Stimulated activated naive CD8-positive, alpha-beta T cell treated with anti-CD3 and anti-CD28 coated beads, Interleukin-15, amount 100 ng/mL, for 72 hours (primary cell): Measurements from ENCODE around the gene GOLPH3.
"Not testable (repeated sequence)": the region's sequence is repeated elsewhere in the genome, so short reads cannot be mapped to it uniquely, and the experiment has no call there.

Experiments
- ATAC-seq: fragments of 150-1000 bp; cut with Tn5 transposase; 2 replicates; pipeline ENCODE4 v1.10.0; 2021; ENCODE audit warnings: mild to moderate bottlenecking, moderate library complexity
- DNase-seq, 2 donors: peaks; one replicate each; pipeline ENCODE4 v3.0.0; 2021 to 2022
- H3K27ac Mint-ChIP-seq, 2 donors: one replicate each; pipeline ENCODE4 v1.8.0; 2022; ENCODE audit warnings: mild to moderate bottlenecking in 2 of 2, mixed read lengths in 2 of 2, moderate library complexity in 2 of 2
- H3K27me3 Mint-ChIP-seq: one replicate; pipeline ENCODE4 v1.8.0; 2022; ENCODE audit warnings: mixed read lengths
- H3K4me1 Mint-ChIP-seq: one replicate; pipeline ENCODE4 v1.8.0; 2022; ENCODE audit warnings: mild to moderate bottlenecking, mixed read lengths
- H3K4me3 Mint-ChIP-seq, 2 donors: one replicate each; pipeline ENCODE4 v1.8.0; 2022; ENCODE audit warnings: mild to moderate bottlenecking in 2 of 2, mixed read lengths in 2 of 2, moderate library complexity in 1 of 2
- H3K9me3 Mint-ChIP-seq, 2 donors: one replicate each; pipeline ENCODE4 v1.8.0; 2022; ENCODE audit warnings: mixed read lengths in 2 of 2

Gene GOLPH3

DNA sequence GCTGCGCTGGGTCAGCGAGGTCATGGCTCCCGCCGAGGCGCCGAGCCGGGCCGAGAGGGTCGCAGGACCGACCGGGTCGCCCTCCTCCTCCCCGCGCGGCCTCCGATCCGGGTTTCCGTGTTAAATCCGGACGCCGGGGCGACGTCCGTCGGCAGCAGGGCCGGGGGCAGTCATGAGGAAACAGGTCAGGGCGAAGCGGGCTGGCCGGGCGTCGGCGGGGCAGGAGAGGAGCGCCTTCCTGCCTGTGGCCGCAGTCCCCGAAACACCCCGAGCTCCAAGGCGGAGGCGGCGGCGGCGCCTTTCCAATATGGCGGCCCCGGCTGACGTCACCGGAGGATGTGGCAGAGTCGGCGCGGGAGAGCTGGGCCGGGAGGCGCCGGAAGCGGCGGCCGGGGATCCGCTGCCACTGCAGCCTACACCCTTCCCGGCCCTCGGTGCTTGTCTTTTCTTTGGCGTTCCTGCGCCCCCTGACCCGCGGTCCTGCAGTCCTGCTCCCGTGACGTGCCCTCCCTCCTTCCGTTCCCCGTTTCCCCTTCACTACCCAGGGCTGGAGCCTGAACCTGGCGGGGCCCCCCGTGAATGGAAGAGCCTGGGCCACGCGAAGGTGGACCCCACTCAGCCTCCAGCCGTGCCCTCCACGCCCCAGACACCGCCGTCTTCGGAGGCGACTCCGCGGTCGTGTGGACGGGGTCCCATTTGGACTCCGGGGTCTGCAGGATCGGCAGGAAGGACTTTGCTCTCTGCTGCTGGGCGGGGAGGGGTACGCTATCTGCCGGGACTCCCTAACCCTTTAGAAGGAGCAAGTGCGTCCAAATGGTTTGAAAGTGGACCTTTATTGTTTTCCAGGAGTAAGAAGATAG, at the start of gene GOLPH3:
GOLPH3 (minus strand) TSS at position 309 of the 860 bp plus-strand sequence; CDS start at position 24, 285 bp downstream.
- no peaks in the 10 kb centered on the region for H3K9me3 Mint-ChIP-seq
- ATAC-seq (peak; percentile 91), DNase-seq (peak; percentile 92 to 94)
- H3K27me3 Mint-ChIP-seq = peaks cover 16% of the 10 kb centered on the region
- peak within 1 kb of the TSS; percentile 98 for H3K4me3 Mint-ChIP-seq
- peak within 1 kb of the TSS; percentile 98 for H3K27ac Mint-ChIP-seq
- H3K4me1 Mint-ChIP-seq = peaks cover 32% of the 10 kb centered on the region

DNA sequence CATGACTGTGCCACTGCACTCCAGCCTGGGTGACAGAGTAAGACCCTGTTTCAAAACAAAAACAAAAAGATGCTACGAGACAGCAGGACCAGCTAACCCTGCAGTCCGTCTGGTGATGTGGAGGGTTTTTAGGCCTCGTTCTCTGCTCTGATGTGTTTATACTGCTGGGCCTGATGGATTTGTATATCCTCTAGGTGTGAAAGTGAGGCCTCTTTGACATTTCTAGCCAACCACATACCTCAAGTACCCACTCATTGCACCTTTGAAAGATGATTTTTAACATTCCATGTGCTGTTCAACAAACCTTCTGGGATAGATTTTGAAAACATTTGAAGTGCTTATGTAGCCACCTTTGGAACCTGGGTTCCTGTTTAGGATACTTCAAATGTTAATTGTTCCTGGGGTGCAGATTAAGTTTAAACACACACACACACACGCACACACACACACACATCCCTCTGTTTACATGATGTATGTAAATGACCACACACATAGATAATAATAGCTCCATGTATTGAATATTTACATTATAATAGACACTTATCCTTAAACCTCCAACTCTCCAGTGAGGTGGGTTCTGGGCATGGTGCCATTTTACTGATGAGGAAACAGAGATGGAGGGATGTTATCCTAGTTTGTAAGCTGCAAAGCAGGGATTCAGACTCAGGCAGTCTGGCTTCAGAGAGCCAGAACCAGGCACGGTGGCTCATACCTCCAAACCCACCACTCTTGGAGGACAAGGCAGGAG, 48.8 kb upstream of the GOLPH3 start:
- H3K27ac Mint-ChIP-seq = no peak overlapping the region
- H3K9me3 Mint-ChIP-seq = no peaks in the 10 kb centered on the region
- ATAC-seq = no peak
- peaks cover 6% of the 10 kb centered on the region for H3K4me1 Mint-ChIP-seq
- H3K4me3 Mint-ChIP-seq = no peak overlapping the region
- H3K27me3 Mint-ChIP-seq = no peaks in the 10 kb centered on the region
- DNase-seq = no peak

DNA sequence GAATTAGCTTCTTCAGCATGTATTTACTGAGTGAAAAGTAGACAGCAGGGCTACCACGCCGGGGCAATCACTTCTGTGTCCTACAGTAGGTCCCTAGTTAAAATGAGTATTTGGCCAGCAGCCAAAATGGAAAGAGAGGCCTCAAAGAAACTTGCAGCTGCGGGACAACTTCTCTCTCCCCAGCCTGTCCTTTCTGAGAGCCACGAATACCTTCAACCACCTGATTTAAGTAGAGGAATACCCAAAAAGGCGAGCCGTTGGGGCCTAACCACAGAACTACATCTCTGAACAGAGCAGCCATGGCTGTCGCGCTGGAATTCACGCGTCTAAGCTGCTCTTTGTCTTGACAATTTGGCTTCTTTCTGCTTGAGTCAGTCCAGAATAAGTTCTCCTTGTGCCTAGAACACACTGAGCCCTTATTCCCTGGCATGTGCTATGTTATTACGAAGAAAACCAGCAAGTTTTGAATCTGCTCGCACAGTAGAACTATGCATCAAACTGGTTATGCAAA, 43.8 kb upstream of the GOLPH3 start:
- ATAC-seq = no peak
- no peaks in the 10 kb centered on the region for H3K27me3 Mint-ChIP-seq
- peaks cover 4% of the 10 kb centered on the region for H3K4me1 Mint-ChIP-seq
- DNase-seq = no peak
- no peak overlapping the region for H3K4me3 Mint-ChIP-seq
- no peaks in the 10 kb centered on the region for H3K9me3 Mint-ChIP-seq
- H3K27ac Mint-ChIP-seq = peak overlapping the region in 1 of 2 donors; percentile 19

GRCh38 chr5:32214344-32214743, 40.2 kb upstream of the GOLPH3 start:
- H3K4me1 Mint-ChIP-seq = peaks cover 18% of the 10 kb centered on the region
- not testable (repeated sequence) for H3K27ac Mint-ChIP-seq, H3K9me3 Mint-ChIP-seq, DNase-seq, ATAC-seq, H3K4me3 Mint-ChIP-seq, H3K27me3 Mint-ChIP-seq

DNA sequence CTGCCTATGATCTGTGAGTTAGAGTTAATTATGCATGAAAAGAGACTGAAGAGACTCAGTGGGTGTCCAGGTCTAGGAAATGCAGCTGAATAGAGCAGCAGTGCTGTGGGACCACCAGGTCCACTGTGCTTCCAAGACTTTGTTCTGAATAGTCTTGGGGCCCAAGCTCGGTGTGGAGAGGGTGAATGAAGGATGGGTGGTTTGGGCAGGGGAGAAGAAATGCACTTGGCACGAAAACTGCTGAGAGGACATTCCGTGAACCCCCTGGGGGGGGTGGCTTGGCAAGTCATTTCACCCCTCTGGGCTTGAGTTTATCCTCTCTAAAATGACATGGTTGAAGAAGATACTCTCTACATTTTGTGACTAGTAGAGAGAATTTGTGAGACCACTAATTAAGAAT, 36.0 kb upstream of the GOLPH3 start:
- H3K4me1 Mint-ChIP-seq = peaks cover 18% of the 10 kb centered on the region
- peaks cover 0 to 5% of the 10 kb centered on the region in 2 donors for H3K9me3 Mint-ChIP-seq
- peak overlapping the region; percentile 21 to 26 for H3K4me3 Mint-ChIP-seq
- H3K27ac Mint-ChIP-seq = peak overlapping the region in 1 of 2 donors; percentile 95
- H3K27me3 Mint-ChIP-seq = no peaks in the 10 kb centered on the region
- ATAC-seq = no peak
- no peak for DNase-seq

GRCh38 chr5:32208837-32209236, 34.7 kb upstream of the GOLPH3 start:
- Mint-ChIP-seq H3K4me1 (peaks cover 23% of the 10 kb centered on the region), H3K27me3 (peaks cover 10% of the 10 kb centered on the region)
- not testable (repeated sequence) for H3K27ac Mint-ChIP-seq, H3K9me3 Mint-ChIP-seq, ATAC-seq, DNase-seq, H3K4me3 Mint-ChIP-seq

DNA sequence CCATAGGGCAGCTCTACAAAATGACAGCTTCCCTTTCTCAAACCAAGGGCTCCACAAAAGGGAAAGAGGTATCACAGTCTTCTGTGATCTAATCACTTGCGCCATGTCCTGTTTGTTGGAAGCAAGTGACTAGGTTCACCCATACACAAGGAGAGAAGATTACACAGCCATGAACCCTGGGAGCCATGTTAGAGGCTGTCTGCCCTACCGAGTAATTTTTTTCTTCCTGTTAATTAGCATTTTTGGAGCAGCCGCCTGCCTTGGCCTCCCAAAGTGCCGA, 33.2 kb upstream of the GOLPH3 start:
- peak overlapping the region in 1 of 2 donors; percentile 55 for H3K27ac Mint-ChIP-seq
- no peak for DNase-seq
- H3K4me3 Mint-ChIP-seq = no peak overlapping the region
- H3K27me3 Mint-ChIP-seq = peaks cover 13% of the 10 kb centered on the region
- no peak for ATAC-seq
- peaks cover 31% of the 10 kb centered on the region for H3K4me1 Mint-ChIP-seq
- H3K9me3 Mint-ChIP-seq = peaks cover 0 to 5% of the 10 kb centered on the region in 2 donors

DNA sequence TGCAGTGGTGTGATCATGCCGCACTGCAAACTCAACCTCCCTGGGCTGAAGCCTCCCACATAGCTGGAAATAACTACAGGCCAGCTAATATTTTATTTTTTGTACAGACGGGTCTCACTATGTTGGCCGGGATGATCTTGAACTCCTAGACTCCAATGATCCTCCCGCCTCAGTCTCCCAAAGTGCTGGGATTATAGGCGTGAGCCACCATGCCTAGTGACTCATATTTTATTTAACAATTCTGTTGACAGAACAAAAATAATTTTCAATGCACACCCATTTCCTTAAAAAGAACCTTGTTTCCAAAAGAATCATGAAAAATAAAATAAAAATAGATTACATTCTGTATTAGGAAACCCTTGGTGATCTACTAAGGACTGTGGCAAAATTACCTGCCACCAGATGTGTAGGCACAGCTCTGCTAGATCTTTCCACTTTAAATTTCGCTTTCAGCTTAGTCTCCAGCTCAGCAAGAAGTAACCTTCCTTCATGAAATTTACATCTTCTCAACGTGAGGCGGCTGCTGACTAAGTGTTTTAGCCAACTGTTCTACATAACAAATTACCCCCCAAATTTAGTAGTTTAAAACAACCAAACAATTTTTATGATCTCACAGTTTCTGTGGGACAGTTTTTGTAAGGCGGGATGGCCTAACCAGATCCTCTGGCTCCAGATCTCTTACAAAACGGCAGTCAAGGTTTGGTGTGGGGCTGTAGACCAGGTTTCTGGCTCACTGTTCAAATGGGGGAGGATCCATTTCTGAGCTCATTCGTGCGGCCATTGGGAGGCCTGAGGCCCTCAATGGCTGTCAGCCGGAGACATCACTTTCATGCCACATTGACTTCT, 32.6 kb upstream of the GOLPH3 start:
- no peak for ATAC-seq
- Mint-ChIP-seq H3K27ac (no peak overlapping the region), H3K9me3 (peaks cover 0 to 5% of the 10 kb centered on the region in 2 donors), H3K4me1 (peaks cover 31% of the 10 kb centered on the region), H3K27me3 (peaks cover 13% of the 10 kb centered on the region), H3K4me3 (no peak overlapping the region)
- DNase-seq = no peak

DNA sequence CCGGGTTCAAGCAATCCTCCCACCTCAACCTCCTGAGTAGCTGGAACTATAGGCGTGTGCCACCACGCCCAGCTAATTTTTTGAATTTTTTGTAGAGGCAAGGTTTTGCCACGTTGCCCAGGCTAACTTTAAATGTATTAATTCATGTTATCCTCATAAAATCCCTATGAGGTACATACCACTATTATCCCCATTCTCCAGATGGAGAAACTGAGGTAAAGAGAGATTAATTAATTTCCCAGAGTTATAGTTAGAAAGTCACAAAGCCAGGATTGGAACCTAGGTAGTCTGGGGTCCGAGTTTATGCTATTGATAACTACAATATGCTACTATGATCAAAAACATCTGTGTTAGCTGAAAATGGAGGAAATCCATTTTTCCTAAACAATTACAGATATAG, 31.9 kb upstream of the GOLPH3 start:
- DNase-seq = no peak
- peaks cover 18% of the 10 kb centered on the region for H3K27me3 Mint-ChIP-seq
- H3K4me3 Mint-ChIP-seq = no peak overlapping the region
- H3K4me1 Mint-ChIP-seq = peaks cover 26% of the 10 kb centered on the region
- H3K9me3 Mint-ChIP-seq = peaks cover 0 to 5% of the 10 kb centered on the region in 2 donors
- no peak for ATAC-seq
- H3K27ac Mint-ChIP-seq = no peak overlapping the region

- Mint-ChIP-seq H3K4me1 (peaks cover 18% of the 10 kb centered on the region), H3K27ac (no peak overlapping the region), H3K9me3 (no peaks in the 10 kb centered on the region), H3K4me3 (no peak overlapping the region), H3K27me3 (peaks cover 29% of the 10 kb centered on the region)
- ATAC-seq (no peak), DNase-seq (no peak)
Observed at GRCh38 chr5:32202394-32202793, 28.3 kb upstream of the GOLPH3 start.

DNA sequence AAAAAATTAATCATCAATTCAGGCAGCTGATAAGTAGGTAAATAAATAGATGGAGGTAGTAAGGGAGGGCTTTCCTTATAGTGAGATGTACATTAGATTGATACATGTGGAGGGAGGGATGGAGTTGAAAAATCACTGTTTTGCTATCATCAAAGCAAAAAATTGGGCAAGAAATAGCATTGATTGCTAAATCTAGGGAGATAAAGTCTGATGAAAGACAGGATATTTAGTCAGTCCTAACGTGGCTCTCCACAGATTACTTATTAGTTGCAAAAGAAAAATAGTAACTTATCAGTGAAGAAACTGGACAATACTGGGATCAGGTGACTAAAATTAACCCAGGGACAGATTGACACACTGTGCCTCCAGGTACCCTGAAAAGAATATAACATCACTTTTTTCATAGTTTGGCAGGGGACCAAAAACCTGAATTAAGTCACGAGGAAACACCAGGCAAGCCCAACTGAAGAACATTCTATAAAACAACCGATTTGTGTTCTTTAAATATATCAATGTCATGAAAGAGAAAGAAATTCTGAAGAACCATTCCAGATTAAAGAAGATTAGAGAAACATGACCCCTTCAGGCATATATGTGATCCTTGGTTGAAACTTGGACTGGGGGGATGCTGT, 27.1 kb upstream of the GOLPH3 start:
- no peak overlapping the region for H3K4me3 Mint-ChIP-seq
- no peak overlapping the region for H3K27ac Mint-ChIP-seq
- H3K27me3 Mint-ChIP-seq = peaks cover 37% of the 10 kb centered on the region
- H3K9me3 Mint-ChIP-seq = no peaks in the 10 kb centered on the region
- H3K4me1 Mint-ChIP-seq = peaks cover 18% of the 10 kb centered on the region
- no peak for ATAC-seq
- no peak for DNase-seq

- ATAC-seq (no peak), DNase-seq (no peak)
- no peak overlapping the region for H3K4me3 Mint-ChIP-seq
- no peak overlapping the region for H3K27ac Mint-ChIP-seq
- H3K4me1 Mint-ChIP-seq = peaks cover 14% of the 10 kb centered on the region
- no peaks in the 10 kb centered on the region for H3K9me3 Mint-ChIP-seq
- peaks cover 56% of the 10 kb centered on the region for H3K27me3 Mint-ChIP-seq
Observed at GRCh38 chr5:32197032-32197431, 22.9 kb upstream of the GOLPH3 start.

- Mint-ChIP-seq H3K4me3 (no peak overlapping the region), H3K9me3 (no peaks in the 10 kb centered on the region), H3K4me1 (peaks cover 12% of the 10 kb centered on the region), H3K27ac (no peak overlapping the region), H3K27me3 (peaks cover 43% of the 10 kb centered on the region)
- DNase-seq (no peak), ATAC-seq (no peak)
Observed at GRCh38 chr5:32195265-32195664, 21.1 kb upstream of the GOLPH3 start.

DNA sequence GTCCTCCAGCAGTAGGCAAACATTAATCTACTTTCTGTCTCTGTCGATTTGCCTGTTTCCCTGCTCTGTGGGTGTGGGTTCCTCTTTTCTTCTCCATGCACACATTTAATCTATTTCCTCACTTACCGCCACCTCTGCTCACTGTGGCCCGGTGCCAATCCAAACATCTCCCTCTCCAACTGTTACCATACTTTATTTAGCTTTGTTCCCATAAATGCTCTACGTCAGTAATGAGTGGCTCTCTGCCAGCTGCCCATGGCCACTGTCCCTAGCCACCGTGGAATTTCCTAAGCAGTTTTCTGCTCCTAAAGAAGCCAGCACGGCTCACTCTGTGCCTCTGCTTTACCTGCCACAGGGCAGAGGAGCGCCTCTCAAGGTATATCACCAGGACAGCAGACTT, 19.5 kb upstream of the GOLPH3 start:
- no peaks in the 10 kb centered on the region for H3K9me3 Mint-ChIP-seq
- H3K4me1 Mint-ChIP-seq = peaks cover 9% of the 10 kb centered on the region
- H3K4me3 Mint-ChIP-seq = peak overlapping the region in 1 of 2 donors; percentile 27
- peaks cover 39% of the 10 kb centered on the region for H3K27me3 Mint-ChIP-seq
- no peak for DNase-seq
- no peak for ATAC-seq
- no peak overlapping the region for H3K27ac Mint-ChIP-seq

DNA sequence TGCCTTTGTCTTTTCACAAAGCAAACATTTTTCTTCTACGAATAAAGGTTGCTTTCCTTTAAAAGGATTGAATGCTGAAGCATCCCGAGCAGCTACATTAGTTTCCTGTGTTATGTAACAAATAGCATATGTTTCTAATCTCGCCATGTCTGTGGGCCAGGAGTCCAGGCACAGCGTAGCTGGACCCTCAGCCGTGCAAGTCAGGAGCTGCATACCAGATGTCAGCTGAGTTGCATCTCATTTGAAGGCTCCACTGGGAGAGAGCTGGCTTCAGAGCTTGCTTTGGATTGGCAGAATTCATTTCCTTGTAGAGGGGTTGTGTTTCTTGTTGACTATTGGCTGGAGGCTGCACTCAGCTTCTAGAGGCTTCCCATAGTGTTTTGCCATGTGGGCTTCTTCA, 16.0 kb upstream of the GOLPH3 start:
- Mint-ChIP-seq H3K4me3 (no peak overlapping the region), H3K9me3 (no peaks in the 10 kb centered on the region), H3K27me3 (peaks cover 21% of the 10 kb centered on the region), H3K4me1 (peaks cover 9% of the 10 kb centered on the region), H3K27ac (no peak overlapping the region)
- no peak for DNase-seq
- no peak for ATAC-seq
